GM21576 (cell line): ENCODE data around the gene PTPRCAP.
"Not testable (repeated sequence)": the region's sequence is repeated elsewhere in the genome, so short reads cannot be mapped to it uniquely, and the experiment has no call there.

Source experiments
- ATAC-seq: cut with Tn5 transposase; IDR thresholded peaks from one replicate; pipeline ENCODE4 v1.9.1; 2021; ENCODE audit warnings: mild to moderate bottlenecking, moderate library complexity; ENCODE audit not compliant: unreplicated experiment

PTPRCAP gene

DNA sequence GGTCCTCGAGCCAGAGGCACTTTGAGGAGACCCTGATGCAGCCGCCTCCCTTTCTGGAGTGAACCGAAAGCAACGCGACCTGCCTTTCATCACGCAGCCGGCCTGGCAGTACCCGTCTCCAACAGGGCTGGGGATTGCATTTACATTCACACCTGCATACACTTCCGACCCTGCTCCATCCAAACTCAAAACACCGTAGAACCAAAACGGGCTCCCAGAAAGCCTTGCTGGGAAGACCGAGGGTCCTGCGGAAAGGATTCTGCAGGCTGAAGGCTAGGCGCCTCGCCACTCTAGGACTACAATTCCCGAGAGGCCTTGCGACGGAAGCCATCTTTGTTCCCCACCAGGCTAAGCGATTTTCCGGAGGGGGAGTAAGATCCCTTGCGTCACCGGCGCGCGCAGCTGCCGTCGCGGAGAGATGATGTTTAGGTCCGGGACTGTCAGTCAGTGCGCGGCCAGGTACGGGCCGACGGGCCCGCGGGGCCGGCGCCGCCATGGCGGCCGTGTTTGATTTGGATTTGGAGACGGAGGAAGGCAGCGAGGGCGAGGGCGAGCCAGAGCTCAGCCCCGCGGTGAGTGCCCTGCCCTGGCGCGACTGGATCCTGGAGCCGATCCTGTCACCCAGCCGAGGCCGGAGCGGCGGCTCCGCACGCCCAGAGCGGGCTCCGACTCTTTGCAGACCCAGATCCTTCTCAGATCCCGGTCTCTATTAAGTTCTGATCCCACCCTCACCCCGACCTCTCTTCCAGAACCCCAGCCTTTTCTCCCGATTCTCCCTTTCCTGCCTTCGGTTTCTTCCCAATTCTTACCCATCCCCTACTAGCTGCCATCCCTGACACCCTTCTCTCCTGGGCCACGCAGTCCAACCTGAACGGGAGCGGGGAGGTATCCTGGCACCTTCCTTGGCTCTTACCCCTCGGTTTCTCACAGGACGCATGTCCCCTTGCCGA is 9.2 kb downstream of the PTPRCAP start, which contains the start of gene RPS6KB2:
Gene RPS6KB2 (plus strand): TSS at position 443 of the 950 bp plus-strand sequence. CDS start 52 bp downstream, at position 495.
- ATAC-seq, result peak; percentile 74

DNA sequence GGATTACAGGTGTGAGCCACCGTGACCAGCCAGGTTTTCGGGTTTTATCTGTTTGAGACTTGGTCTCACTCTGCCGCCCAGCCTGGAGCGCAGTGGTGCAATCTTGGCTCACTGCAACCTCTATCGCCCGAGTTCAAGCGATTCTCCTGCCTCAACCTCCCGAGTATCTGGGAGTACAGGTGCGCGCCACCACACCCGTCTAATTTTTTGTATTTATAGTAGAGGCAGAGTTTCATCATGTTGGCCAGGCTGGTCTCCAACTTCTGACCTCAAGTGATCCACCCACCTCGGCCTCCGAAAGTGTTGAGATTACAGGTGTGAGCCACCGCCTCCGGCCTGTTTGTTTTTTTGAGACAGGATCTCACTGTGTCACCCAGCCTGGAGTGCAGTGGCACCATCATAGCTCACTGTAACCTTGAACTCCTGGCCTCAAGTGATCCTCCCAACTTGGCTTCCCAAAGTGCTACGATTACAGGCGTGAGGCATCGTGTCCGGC is 10.1 kb downstream of the PTPRCAP start:
- ATAC-seq, result not testable (repeated sequence)

DNA sequence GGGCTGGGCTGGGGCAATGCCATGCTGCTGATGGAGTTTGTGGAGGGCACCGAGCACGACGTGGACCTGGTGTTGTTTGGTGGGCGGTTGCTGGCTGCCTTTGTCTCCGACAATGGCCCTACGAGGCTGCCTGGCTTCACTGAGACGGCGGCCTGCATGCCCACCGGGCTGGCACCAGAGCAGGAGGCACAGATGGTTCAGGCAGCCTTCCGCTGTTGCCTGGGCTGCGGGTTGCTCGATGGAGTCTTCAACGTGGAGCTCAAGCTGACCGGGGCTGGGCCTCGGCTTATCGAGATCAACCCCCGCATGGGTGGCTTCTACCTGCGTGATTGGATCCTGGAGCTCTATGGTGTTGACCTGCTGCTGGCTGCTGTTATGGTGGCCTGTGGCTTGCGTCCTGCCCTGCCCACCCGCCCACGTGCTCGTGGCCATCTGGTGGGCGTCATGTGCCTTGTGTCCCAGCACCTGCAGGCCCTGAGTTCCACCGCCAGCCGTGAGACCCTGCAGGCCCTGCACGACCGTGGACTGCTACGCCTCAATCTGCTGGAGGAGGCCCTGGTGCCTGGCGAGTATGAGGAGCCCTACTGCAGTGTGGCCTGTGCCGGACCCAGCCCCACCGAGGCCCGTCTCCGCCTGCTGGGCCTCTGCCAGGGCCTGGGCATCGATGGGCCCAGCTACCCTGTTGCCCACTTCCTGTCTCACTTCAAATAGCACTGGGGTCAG is 13.4 kb downstream of the PTPRCAP start:
- ATAC-seq, result no peak

DNA sequence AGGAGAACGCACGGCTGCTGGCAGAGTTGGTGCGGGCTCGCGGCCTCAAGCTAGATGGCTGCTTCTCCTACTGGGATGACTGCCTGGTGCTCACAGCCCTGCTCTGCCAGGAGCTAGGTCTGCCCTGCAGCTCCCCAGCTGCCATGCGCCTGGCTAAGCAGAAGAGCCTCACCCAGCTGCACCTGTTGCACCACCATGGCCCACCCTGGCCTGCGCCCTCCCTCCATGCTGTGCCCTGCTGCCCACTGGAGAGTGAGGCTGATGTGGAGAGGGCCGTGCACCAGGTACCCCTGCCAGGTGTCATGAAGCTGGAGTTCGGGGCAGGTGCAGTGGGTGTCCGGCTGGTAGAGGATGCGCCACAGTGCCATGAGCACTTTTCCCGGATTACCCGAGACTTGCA is 14.0 kb downstream of the PTPRCAP start:
- ATAC-seq, result no peak

DNA sequence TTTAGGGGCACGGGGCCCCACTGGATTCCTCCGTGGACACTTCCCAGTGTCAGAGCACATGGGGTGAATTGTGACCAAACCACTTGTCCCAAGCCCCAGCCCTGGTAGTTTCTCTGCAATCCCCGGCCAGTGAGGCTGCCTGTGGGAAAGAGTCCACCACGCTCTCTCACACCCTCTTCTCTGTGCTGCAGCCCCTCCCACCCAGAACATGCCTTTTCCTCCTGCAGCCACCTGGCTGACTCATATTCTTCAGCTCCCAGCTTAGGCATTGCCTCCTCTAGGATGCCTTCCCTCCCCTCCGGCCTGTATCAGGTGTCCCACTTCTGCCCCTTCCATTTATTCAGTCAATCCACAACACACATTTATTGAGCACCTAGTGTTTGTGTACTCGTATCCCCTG is 14.6 kb downstream of the PTPRCAP start:
- ATAC-seq, result no peak

DNA sequence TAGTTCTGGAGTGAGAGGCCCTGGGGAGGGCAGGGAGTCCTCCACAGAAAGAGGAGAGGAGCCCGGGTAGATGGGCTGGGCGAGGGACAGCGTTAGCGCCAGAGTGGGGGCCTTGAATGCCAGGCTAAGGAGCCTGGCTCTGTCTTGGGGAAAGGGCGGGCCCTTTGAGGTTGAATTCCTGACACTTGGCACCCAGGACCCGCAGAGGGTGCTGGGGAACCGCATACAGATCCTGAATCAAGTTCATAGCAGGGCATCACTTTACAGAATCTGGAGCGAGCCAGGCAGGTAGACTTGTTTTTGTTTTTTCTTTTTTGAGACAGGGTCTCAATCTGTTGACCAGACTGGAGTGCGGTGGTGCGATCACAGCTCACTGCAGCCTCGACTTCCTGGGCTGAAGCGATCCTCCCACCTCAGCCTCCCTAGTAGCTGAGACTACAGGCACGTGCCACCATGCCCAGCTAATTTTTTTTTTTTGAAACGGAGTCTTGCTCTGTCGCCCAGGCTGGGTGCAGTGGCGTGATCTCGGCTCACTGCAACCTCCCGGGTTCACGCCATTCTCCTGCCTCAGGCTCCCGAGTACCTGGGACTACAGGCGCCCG is 16.0 kb downstream of the PTPRCAP start:
- no peak for ATAC-seq

DNA sequence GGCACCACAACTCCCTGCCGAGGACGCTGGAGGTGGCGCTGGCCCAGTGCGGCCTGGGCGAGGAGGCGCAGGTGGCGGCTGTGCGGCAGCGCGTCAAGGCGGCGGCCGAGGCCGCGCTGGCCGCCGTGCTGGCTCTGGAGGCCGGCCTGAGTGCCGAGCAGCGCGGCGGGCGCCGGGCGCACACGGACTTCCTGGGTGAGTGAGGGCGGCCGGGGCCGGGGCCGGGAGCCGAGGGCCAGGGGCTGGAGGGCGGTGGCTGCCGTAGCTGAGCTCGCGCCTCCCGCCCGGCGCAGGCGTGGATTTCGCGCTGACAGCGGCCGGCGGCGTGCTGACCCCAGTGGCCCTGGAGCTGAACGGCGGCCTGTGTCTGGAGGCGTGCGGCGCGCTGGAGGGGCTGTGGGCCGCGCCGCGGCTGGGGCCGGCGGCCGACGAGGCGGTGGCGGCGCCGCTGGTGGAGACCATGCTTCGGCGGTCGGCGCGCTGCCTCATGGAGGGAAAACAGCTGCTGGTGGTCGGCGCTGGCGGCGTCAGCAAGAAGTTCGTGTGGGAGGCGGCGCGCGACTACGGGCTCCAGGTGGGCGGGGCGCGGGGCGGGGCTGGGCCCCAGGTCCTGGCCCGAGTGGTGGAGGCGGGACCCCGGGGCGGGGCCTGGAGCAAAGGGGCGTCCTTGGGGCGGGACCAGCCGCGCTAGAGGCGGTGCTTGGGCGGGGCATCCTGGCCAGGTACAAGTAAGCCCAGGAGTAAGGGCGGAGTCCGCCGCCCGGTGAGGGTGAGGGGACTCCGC is 16.6 kb downstream of the PTPRCAP start:
- peak; percentile 73 for ATAC-seq

DNA sequence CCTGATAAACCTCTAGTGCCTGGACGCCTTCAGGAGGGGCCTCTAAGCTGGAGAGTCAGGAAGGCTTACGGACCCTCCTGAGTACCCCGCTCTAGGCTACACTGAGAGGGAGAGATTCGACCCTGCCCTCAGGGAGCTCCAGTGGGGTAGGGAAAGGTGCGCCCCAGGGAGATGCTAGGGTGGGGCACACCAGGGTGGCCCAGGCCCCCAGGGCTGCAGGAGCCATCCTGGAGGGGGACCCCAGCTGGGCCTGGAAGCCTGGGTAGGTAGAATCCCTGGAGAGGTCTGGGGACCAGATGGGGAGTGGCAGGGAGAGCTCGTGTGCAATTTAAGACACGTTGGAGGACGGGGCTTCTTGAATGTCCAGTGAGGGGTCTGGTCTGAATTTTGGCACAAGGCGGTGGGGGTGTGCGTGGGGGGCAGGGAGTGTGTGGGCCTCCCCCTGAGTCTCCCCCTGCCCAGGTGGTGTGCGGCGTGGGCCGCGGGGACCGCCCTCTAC is 17.3 kb downstream of the PTPRCAP start:
- no peak for ATAC-seq

DNA sequence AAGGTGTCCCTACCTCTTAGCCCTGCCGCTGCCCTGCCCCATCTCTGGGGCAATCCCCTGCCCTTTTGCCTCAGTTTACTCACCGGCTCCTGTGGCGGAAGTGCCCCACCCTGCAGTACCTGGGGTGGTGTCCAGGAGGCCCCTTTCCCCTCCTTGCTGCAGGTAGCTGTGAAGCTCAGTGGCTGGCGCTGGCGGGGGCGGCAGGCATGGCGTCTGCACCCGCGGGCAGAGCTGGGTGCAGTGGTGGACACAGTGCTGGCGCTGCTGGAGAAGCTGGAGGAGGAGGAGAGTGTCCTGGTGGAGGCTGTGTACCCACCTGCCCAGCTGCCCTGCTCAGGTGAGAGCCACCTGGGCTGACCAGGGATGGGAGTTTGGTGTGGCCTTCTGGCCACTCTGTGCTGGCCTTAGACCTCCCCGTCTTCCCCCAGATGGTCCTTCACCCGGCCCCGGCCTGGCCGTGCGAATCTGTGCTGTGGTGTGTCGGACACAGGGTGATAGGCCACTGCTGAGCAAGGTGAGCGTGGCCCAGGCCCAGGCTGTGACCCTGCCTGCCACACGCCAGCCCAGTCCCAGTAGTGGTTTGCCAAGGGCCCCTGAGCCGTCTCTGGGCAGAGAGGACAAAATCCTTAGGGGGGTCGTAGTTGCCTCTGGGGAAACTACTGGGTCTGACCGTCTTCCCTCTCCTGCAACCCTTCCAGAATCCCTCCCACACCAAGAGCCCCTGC is 18.0 kb downstream of the PTPRCAP start:
- ATAC-seq, result no peak

DNA sequence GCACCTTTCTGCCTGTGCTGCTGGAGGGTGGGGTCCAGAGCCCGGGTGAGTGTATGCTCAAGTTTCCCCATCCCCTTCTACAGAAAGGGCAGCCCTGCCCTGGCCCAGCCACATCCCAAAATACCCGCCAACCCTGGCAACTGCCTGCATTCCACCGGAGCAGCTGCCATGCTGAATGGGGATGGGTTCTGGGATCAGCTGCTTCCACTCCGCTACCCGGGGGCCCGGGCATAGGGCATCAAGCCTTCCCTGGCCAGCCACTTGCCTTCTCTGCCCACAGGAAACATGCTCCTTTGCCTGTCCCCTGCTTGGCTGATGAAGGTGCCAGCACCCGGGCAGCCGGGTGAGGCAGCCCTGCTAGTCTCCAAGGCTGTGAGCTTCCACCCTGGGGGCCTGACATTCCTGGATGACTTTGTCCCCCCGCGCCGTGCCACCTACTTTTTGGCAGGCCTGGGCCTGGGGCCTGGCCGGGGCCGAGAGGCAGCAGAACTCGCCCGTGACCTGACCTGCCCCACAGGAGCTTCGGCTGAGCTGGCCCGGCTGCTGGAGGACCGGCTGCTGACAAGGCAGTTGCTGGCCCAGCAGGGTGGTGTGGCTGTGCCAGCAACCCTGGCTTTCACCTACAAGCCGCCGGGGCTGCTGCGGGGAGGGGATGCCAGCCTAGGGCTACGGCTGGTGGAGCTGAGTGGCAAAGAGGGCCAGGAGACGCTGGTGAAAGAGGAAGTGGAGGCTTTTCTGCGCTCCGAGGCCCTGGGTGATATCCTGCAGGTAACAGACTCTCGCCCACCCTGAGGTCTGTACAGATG is 18.8 kb downstream of the PTPRCAP start:
- no peak for ATAC-seq

DNA sequence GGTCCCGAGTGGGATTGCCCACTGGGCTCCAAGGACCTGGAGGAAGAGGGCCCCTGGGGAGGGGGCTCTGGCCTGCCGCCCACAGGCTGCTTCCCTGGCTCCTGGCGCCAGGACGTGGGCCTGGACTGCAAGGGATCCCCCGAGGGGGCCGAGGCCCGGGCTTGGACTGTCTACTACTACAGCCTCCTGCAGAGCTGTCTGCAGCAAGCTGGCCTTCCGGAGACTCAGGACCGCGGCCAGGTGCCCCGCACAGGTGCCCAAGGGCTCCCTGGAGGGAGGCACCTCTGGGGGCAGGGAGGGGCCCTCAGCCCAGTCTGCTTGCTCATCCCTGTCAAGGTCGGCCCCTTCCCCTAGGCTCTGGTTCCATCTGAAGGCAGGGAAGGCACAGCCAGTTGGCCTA is 20.1 kb downstream of the PTPRCAP start:
- ATAC-seq, result no peak

DNA sequence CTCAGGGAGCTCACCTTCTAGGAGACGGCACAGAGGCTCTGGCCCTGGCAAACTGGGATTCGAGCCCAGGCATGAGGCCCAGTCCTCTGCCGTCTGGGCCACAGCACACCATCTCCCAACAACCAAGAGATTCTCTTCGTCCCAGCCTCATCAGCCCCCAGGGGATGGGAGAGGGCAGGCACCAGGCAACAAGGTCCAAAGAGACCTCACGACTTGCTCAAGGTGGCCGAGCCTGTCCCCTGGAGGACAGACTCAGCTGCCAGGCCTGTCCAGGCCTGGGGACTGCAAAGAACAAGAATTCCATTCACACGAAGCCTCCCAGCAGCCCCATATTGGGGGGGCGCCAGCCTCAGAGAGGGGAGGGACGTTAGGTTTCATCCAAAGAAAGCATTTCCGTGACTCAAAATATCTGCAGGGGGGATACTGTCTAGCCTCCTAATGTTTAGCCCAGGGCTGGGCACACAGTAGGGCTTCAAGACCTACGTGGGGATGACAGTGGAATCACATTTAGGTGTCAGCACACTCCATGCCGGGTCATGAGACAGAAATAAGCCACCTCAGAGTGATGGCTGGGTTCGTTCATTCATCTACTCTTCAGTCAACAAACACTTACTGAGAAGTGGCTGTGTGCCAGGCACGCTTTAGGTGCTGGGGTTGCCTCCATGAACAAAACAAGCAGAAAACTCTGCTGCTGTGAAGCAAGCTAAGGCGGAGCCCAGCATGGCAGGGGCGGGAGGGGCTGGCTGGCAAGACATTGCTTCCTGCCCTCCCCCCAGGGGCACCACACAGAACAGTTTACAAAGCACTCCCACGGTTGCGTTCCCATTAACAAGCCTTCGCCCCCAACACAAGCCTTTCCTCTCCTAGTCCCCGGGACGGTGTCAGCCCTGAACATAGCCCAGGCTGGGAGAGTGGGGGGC is 20.8 kb downstream of the PTPRCAP start:
- no peak for ATAC-seq

DNA sequence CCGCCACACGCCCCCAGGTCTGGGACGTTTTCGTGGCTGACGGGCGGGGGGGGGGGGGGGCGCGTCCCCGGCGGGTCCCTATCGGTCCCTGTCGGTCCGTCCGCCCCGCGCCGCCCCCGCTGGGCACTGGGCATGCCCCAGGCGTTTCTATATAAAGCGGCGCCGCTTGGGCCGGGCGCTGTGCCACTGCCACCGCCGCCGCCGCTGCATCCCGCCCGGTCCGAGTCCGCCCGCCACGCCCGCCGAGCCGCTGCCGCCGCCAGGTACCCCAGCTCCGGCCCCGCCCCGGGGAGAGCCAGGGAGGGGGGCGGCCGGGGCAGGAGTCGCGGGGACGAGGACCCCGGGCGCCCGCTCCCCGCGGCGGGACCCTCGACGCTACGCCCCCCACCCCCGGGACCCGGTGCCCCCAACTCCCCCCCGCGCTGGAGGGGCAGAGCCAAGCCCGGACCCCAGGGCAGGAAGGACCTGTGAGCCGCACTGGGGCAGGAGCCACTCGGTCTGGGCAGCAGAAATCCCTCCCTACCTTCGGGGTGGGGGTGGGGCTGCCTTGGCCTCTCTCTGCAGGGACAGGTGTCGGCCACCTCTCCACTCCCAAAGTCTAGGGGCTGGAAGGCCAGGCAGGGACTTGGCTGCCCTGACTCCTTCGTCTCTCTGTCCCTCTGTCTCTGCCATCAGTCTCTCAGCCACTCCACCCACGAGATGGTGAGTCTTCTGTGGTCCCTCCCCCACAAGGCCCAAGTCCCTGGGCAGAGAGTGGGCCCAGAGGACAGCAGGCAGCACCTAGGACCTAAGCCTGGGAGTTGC is 21.8 kb downstream of the PTPRCAP start, which contains the start of gene CARNS1:
Gene CARNS1 (plus strand): TSS at position 178 of the 804 bp plus-strand sequence. CDS start 522 bp downstream, at position 700.
- ATAC-seq, result no peak

DNA sequence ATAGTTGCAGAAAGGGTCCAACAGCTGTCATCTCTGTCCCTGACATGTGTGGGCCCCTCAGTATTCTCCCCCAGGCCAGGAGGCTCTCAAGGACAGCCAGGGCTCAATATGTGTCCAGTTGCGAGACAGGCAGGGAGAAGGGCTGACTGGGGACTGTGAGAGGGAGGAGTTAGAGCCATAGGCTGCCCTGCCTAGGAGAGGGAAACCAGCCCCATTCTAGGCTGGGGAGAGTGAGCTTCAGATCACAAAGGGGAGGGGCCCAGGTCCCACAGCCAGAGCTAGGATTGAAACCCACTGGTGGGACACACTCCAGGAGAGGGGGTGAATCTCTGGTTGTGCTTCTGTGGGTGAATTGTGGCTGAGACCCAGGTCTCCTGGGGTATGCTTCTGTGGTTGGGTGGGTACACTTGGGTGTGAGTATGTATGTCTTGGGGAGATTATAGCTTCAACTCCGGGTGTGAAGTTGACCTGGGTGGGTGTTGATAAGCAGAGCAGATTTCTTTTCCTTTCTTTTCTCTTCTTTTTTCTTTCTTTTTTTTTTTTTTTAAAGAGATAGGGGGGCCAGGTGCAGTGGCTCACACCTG is 24.1 kb downstream of the PTPRCAP start:
- ATAC-seq, result no peak

DNA sequence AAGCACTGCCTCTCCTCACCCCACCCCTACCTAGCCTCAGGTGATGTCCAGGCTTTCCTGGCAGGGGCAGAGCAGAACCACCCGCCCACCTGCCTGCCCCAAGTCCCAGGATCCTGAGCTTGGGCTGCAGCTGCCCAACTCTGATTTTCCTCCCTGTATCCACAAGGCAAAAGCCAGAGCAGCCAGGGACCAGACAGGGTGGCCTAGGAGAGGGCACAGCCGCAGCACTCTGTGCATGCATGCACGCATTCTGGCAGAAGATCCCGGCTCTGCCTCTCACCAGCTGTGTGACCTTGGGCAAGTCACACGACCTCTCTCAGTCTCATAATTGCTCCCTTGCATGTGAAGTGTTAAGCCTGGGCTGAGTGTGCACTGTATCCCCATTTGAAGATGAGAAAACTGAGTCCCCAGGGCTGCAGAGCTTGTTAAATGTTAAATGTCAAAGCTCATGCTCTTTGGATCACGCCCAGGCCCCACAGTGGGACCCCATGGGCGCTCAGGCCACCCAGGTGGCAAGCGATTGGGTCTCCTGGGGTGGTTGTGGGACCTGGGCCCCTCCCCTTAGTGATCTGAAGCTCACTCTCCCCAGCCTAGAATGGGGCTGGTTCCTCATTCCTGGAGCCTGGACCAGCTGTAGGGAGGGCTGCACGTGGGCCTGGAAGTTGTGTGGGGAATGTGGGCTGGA is 24.8 kb downstream of the PTPRCAP start:
- ATAC-seq, result no peak

DNA sequence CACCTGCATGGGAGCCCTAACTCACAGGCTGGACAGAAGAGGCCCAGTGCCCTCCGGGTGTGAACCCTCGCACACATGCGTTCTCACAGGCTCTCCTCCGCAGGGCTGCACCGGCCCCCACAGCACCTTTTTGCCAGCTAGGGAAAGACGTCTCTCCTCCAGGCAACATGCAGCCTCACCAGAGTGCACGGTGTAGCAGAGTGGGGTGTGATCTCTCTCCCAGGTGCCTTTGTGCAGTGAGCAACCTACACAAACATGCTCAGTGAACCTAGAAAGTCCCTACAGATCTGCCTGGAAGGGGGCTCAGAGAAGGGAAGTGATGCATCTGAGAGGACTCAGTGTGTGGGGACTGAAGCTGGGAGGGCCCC is 25.7 kb downstream of the PTPRCAP start:
- ATAC-seq, result no peak
